Endometrial microvascular endothelial cells (primary cell): ENCODE results near the gene IL22. TPM values are rescaled to one million over a fixed set of nuclear protein-coding genes. Genes with fewer than 3 reads are reported as not detected.

Source experiments
- in situ Hi-C: cut with HindIII; loops from 2 replicates; pipeline ENCODE4 v1.10.0; 2017; ENCODE audit warnings: low sequenced_read_pairs, low pct_unique_long_range_greater_than_20kb; ENCODE audit errors: inconsistent ontology term
- total RNA-seq: library from RNA; depleted of rRNA; stranded (reverse); fragments of >200 nt; gene quantifications from one replicate; pipeline ENCODE4 v1.2.3, GENCODE V29; 2015; ENCODE audit errors: inconsistent ontology term

Gene IL22
- total RNA-seq, 1 donor from 2014 or later = not detected

DNA sequence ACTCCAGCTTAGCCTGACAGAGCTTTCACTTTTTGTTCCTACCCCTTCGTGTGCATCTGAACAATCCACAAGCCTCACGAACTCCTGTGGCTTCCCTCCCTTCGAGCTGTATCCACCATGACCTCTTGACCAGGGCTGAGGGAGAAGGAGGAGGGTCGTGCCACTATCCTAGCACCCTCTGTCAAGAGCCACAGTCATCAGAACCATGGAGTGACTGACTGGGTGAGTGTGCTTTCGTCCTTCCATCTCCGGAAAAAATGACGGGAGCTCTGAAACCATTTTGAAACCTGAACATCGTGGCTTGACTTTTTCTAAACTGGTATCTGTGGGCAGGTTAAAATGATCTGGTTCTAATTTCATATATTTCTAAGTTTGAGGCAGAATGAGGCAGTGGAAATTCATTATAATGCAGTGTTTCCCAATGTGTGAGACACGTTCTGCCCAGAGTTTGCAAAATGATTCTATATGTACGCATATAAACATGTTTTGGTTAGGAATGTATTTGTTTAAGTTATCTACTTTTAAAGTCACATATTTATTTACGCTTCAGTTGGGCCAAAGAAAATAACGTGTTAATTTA, 54.8 kb downstream of the IL22 start:
- in situ Hi-C loops = no loop called here

Other genes with a start within 250 kb of the IL22 start
- not detected for gene IFNG, start 93.9 kb downstream of the IL22 start, total RNA-seq
- not detected for gene IL26, start 27.8 kb downstream of the IL22 start, total RNA-seq
- gene MDM1, start 78.8 kb upstream of the IL22 start, total RNA-seq = 10.4 TPM